Measurements from ENCODE around the gene CAPN10. TPM values are rescaled to one million over a fixed set of nuclear protein-coding genes. Genes with fewer than 3 reads are reported as not detected.
A peak's percentile ranks its signal among the peaks of the same experiment; 100 is the strongest.

CAPN10 gene
- total RNA-seq, 1 donor from 2014 or later: 37.2 TPM

GRCh38 chr2:240596491-240596931 is 10.0 kb downstream of the CAPN10 start:
- ATAC-seq: no peak
- intact Hi-C loops (cut with DNase I): no loop called here
- DNase-seq (ENCODE audit: low spot score): peak; percentile 62

GRCh38 chr2:240597054-240597418 is 10.5 kb downstream of the CAPN10 start:
- no peak for ATAC-seq
- peak; percentile 50 for DNase-seq (ENCODE audit: low spot score)
- intact Hi-C loops (cut with DNase I): no loop called here

- intact Hi-C loops (cut with DNase I): no loop called here
- DNase-seq (ENCODE audit: low spot score) (peak; percentile 45), ATAC-seq (no peak)
These were observed 11.1 kb downstream of the CAPN10 start for GRCh38 chr2:240597419-240598181.

- intact Hi-C loops (cut with DNase I): no loop called here
- no peak for ATAC-seq
- peak; percentile 43 for DNase-seq (ENCODE audit: low spot score)
These were observed 11.9 kb downstream of the CAPN10 start for GRCh38 chr2:240598311-240598911.

- ATAC-seq: no peak
- DNase-seq (ENCODE audit: low spot score): peak; percentile 49
- intact Hi-C loops (cut with DNase I): no loop called here
These were observed 12.6 kb downstream of the CAPN10 start for GRCh38 chr2:240599141-240599583.

GRCh38 chr2:240600451-240600961 is 14.0 kb downstream of the CAPN10 start:
- ATAC-seq (no peak), DNase-seq (ENCODE audit: low spot score) (peak; percentile 47)
- intact Hi-C loops (cut with DNase I): no loop called here

- DNase-seq (ENCODE audit: low spot score): peak; percentile 52
- intact Hi-C loops (cut with DNase I): no loop called here
These were observed 14.7 kb downstream of the CAPN10 start for GRCh38 chr2:240601061-240601830.

GRCh38 chr2:240601831-240602160 is 15.3 kb downstream of the CAPN10 start:
- intact Hi-C loops (cut with DNase I): no loop called here
- DNase-seq (ENCODE audit: low spot score): peak; percentile 49

More at GRCh38 chr2:240601061-240601830, 14.7 kb downstream of the CAPN10 start:
- no peak for ATAC-seq

GRCh38 chr2:240602266-240603050 is 15.9 kb downstream of the CAPN10 start:
- intact Hi-C loops (cut with DNase I): no loop called here
- no peak for ATAC-seq
- peak; percentile 53 for DNase-seq (ENCODE audit: low spot score)

More at GRCh38 chr2:240601831-240602160, 15.3 kb downstream of the CAPN10 start:
- no peak for ATAC-seq

GRCh38 chr2:240603081-240603835 is 16.7 kb downstream of the CAPN10 start:
- ATAC-seq: no peak
- intact Hi-C loops (cut with DNase I): no loop called here
- DNase-seq (ENCODE audit: low spot score): peak; percentile 45

- DNase-seq (ENCODE audit: low spot score) (peak; percentile 50), ATAC-seq (peak; percentile 6)
These were observed 17.3 kb downstream of the CAPN10 start for GRCh38 chr2:240603846-240604245.

GRCh38 chr2:240604291-240604938 is 17.9 kb downstream of the CAPN10 start:
- DNase-seq (ENCODE audit: low spot score) (peak; percentile 92), ATAC-seq (peak; percentile 87)
- intact Hi-C loops (cut with DNase I): no loop called here

More at GRCh38 chr2:240603846-240604245, 17.3 kb downstream of the CAPN10 start:
- intact Hi-C loops (cut with DNase I): no loop called here

- intact Hi-C loops (cut with DNase I): no loop called here
- ATAC-seq (no peak), DNase-seq (ENCODE audit: low spot score) (peak; percentile 47)
These were observed 18.6 kb downstream of the CAPN10 start for GRCh38 chr2:240604939-240605716.

GRCh38 chr2:240605867-240606743 is 19.6 kb downstream of the CAPN10 start:
- DNase-seq (ENCODE audit: low spot score) (peak; percentile 47), ATAC-seq (no peak)
- intact Hi-C loops (cut with DNase I): no loop called here

- DNase-seq (ENCODE audit: low spot score) (peak; percentile 33), ATAC-seq (no peak)
- intact Hi-C loops (cut with DNase I): no loop called here
These were observed 25.2 kb downstream of the CAPN10 start for GRCh38 chr2:240611601-240612210.

- intact Hi-C loops (cut with DNase I): no loop called here
- DNase-seq (ENCODE audit: low spot score): no peak
- ATAC-seq: no peak
These were observed 27.2 kb downstream of the CAPN10 start for GRCh38 chr2:240613781-240614180.

Measured in sciatic nerve (tissue), 2 donors.